AG08395 (cell line): ENCODE data around the gene MED17.

Source experiments
- DNase-seq: peaks from one replicate; pipeline ENCODE4 v3.0.0; 2012; ENCODE audit warnings: mixed read lengths, low spot score

The MED17 gene

GRCh38 chr11:93817426-93818348, 33.6 kb downstream of the MED17 start:
- DNase-seq, result no peak

GRCh38 chr11:93819966-93820695, 36.0 kb downstream of the MED17 start:
- no peak for DNase-seq

- no peak for DNase-seq
Measured at GRCh38 chr11:93820847-93821246, 36.8 kb downstream of the MED17 start.

DNA sequence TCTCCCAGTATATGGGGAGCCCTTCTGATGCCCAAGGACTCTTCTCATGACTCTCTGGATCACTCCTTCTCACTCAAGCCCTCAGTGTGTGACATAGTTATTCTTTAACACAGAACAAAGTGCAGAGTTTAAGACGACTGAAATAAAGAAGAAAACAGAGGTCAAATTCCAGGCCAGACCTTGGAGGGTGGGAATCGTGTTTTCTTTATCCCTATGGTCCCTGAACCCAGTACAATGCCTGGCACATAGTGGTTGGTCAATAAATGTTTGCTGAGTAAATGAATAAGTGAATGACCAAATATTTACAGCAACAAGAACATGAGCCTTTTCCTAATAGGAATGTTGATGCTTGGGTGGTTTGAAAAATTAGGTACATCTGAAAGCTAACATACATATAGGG, 37.5 kb downstream of the MED17 start:
- DNase-seq, result no peak

- DNase-seq, result no peak
Measured at GRCh38 chr11:93822359-93822758, 38.3 kb downstream of the MED17 start.

DNA sequence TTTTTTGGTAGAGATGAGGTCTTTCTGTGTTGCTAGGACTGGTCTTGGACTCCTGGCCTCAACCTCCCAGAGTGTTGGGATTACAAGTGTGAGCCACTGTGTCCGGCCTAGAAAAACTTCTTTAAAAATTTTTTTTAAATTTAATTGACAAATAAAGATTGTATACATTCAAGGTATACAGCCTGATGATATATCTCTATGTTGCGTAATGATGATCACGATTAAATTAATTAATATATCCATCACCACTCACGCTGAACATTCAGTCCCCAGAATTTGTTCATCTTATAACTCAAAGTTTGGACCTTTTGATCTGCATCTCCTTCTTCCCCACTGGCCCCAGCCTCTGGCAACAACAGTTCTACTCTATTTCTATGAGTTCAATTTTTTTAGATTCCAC, 39.1 kb downstream of the MED17 start:
- no peak for DNase-seq

- DNase-seq, result no peak
Measured at GRCh38 chr11:93827363-93827762, 43.3 kb downstream of the MED17 start.

DNA sequence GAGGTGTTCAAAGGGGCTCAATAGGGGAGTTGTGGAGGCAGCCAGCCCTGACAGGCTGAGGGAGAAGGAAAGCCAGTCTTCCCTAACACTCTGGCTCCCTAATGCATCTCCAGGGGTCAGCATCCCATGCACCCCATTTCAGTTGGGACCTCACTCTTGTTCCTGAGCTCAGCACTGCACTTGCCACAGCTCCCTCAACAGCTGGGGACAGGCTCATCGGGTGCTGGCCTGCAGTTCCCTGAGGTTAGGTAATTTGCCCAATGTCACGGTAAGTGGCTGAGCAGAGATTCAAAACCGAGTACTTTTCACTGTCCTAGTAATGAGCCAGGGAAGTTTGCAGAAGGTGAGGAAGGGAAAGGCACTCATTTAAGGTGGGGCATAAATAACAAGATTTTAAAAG, 45.5 kb downstream of the MED17 start:
- no peak for DNase-seq

GRCh38 chr11:93831343-93832127, 47.5 kb downstream of the MED17 start:
- DNase-seq, result no peak

- no peak for DNase-seq
Measured at GRCh38 chr11:93832780-93833179, 48.7 kb downstream of the MED17 start.

DNA sequence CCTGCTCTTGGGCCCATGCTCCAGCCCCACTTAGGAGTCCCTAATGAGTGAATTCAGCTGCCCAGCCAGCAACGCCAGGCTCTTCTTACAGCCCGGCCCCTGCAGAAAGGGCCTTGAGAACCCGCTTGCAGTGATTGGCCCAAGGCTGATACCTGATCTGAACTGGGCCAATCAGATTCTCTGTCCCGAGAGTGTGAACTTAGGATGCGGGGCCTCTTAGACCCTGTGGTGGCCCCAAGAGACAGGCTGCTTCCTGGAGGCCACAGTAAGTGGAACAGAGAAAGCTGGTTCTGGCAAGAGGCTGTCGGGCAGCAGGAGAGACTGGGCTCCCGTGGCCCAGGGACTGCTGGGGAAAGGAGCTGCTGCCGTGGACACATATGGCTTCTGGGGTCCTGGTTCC, 54.9 kb downstream of the MED17 start:
- DNase-seq, result no peak

- DNase-seq, result no peak
Measured at GRCh38 chr11:93840180-93840579, 56.1 kb downstream of the MED17 start.

DNA sequence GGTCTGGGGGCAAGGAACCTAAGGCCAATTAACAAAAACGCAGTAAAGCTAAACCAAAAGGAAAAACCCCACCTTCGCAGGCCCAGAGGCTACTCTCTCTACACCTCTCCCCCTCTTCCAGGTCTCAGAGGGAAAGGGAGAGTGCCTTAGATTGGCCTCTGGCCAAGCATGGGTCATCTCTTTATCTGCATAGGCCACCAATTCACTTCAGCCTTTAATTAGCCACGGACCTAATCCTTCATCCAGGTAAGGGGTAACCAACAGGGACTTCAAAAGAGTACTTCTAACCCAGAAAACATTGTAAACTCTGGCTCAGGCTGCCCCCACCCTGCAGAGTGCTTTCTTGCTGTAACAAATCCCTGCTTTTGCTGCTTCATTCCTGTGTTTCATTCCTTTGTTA, 56.9 kb downstream of the MED17 start:
- no peak for DNase-seq

GRCh38 chr11:93841446-93841845, 57.4 kb downstream of the MED17 start:
- no peak for DNase-seq

GRCh38 chr11:93842034-93842433, 58.0 kb downstream of the MED17 start:
- DNase-seq, result no peak

- peak; percentile 77 for DNase-seq
Measured at GRCh38 chr11:93842461-93842860, 58.4 kb downstream of the MED17 start.

- DNase-seq, result no peak
Measured at GRCh38 chr11:93843906-93844305, 59.8 kb downstream of the MED17 start.

- DNase-seq, result no peak
Measured at GRCh38 chr11:93844568-93844967, 60.5 kb downstream of the MED17 start.

DNA sequence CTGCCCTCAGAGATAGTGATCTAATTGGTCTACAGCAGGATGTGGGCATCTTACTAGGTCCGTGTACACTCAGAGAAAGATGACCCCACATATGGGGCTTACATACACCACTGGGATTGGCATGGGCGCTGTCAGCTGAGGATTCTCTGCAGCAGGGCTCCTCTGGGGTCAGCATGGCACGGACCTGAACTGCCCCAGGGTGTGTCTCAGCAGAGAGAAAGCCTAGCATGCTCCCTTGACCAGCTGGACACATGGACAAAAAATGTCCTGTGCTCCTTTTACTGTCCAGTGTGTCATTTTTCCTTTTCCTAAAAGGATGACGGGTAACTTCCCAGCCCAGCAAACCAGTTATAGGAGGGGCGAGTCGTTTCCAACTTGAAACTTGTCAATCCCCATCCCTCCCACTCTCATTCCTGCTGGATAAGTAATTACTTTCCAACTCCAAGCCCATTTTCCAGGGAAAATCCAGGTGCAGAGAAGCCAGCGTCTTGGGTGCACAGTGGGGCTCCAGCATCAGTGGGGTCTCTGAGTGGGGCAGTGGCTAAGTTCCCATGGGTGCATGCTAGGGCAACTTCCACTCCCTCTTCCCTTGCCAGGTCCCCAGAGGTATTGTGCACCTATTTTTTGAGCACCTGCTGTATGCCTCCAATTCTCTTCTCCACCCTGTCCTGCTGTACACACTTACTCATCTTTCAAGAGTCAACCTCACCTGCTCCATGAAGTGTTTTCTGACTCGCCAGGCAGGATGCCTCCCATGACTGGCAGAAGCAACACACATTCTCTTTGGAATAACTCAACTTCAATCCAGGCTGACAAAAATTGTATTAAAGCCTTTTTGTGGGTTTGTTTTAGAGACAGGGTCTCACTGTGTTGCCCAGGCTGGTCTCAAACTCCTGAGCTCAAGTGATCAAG, 61.4 kb downstream of the MED17 start:
- DNase-seq, result no peak

DNA sequence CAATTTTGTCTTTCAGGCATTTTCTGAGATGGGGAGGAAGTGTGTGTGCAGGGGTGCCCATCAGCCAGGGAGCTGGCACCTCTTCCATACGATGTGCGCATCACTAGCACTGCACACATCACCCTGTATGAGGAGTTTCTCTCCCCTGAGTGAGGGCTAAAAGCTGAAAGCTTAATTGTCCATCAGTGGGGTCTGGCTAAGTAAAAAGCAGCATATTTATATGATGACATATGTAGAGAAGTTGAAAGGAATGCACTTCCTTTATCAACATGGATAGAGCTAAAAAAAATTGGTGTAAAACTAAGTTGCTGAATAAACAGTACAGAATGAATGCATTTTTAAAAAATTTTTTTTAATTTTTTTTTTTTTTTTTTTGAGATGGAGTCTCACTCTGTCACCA, 62.3 kb downstream of the MED17 start:
- DNase-seq, result no peak

DNA sequence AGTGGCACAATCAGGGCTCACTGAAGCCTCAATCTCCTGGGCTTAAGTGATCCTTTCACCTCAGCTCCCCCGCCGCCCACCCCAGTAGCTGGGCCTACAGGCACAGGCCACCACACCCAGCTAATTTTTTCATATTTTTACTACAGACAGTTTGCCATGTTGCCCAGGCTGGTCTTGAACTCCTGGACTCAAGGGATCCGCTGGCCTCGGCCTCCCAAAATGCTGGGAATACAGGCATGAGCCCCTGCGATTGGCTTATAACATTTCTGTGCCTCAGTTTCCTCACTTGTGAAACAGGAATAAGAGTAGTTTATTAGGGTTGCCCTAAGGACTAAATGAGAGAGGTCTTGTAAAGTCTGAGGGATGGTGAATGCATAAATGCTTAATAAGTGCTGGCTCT, 65.1 kb downstream of the MED17 start:
- no peak for DNase-seq
